GM10847 (cell line): ENCODE results near the gene GON7.

Experiments
- POLR2A ChIP-seq: IDR thresholded peaks from 2 replicates; pipeline ENCODE4 v1.6.1; 2011; ENCODE audit not compliant: insufficient read length; ENCODE audit errors: extremely low read depth

Gene GON7

DNA sequence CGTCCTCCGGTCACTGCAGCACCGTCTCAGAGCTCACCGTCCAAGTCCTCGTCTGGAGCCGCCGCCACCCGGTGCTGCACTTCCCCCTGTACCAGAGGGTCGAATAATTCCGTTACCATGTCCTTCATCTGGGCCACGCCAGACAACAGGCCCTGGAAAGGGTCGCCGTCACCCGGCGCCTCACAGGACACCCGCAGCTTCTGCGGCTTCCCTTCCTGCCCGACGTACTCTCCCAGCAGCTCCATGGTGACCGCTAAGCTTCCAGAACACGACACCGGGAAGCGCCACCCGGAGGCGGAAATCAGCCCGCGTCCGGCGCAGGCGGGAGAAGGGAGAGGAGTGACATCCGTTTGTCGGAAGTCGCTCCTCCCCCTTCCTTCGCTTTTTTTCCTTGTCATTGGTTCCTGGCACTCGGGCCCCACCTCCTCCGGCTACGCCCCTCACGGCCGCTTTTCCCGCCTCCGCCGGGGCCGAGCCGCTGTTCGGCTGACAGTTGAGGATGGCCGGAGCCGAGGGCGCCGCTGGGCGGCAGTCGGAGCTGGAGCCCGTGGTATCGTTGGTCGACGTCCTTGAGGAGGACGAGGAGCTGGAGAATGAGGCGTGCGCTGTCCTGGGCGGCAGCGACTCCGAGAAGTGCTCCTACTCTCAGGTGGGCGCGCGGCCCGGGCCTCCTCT lies at the start of gene GON7, which contains the start of gene UBR7:
Gene GON7 (minus strand): TSS at position 273 of the 675 bp plus-strand sequence. CDS start 28 bp downstream, at position 245.
Gene UBR7 (plus strand): TSS at position 464 of the 675 bp plus-strand sequence. CDS start 36 bp downstream, at position 500.
- peak; percentile 72 for TF ChIP-seq POLR2A

DNA sequence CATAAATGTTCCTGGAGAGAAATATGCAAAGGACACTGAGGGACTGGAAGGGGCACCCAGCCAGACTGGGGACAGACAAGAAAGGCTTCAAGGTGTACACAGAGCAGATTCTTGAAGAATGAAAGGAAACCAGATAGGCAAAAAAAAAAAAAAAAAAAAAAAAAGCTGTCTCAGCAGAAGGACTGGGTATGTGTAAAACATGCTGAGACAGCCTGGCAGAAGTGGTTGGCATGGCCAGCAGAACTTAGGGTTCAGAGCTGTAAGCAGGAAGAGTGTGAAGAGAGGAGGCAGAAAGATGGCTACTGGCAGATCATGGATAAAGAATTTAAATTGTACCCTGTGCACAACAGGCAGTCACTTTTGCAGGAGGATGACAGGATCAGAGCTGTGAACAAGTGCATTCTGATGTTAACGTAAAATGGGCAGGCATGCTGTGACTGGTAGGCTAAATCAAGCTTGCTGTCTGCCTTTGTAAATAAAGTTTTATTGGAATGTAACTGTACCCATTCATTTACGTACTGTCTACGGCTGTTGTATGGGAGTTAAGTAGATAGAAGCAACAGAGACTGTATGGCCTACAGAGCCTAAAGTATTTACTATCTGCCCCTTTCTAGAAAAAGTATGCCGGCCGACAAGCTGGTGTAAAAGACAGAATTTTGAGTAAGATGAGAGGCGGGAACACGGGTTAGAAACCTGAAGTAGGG lies 42.4 kb upstream of the GON7 start:
- TF ChIP-seq POLR2A, result no peak

DNA sequence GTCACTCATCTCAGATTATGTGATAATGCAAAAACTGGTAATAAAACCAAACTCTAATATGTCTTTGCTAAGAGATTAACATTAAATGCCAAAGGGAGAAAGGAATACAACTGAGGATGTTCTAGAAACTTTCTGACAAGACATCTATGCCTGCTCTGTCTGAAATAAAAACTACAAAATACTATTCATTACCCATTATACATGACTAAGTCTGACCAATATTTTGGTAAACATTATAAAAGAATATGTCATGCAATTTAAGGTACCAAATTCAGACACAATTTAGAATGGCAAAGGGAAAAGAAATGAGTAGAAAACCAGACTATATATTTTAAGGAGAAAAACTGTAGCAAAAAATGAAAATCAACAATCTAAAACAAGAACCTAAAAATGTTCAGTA lies 39.7 kb upstream of the GON7 start:
- TF ChIP-seq POLR2A, result no peak

DNA sequence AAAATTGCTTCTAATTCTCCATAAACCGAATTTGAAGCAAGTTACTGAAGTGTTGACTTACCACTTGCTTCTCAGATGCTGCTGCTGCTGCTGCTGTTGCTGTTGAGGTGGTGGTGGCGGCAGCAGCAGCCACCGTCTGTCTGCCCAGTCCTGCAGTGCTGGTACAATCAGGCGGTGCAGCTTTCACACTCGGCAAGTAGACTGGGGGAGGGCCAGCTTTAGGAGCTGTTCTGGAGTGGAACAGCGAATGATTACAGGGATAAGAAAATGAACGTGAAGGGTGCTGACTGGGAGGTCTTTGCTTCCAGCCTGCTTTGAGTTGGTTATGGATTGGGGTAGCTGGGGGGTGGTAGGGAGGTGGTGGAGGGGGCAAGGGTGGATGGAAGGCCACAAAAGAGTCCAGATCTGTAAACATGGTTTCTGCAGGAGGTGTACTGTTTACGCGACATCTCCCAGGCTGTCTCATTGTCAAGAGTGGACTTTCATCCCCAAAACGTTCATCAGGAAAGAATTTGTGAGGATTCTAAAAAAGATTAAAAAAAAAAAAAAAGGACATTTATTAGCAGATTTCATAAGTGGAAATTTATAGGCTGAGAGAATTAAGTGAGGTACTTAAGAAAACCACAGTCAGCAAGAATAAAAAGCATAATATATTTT lies 39.0 kb upstream of the GON7 start:
- no peak for TF ChIP-seq POLR2A

- no peak for TF ChIP-seq POLR2A
Observed at GRCh38 chr14:93240678-93241000, 33.8 kb upstream of the GON7 start.

DNA sequence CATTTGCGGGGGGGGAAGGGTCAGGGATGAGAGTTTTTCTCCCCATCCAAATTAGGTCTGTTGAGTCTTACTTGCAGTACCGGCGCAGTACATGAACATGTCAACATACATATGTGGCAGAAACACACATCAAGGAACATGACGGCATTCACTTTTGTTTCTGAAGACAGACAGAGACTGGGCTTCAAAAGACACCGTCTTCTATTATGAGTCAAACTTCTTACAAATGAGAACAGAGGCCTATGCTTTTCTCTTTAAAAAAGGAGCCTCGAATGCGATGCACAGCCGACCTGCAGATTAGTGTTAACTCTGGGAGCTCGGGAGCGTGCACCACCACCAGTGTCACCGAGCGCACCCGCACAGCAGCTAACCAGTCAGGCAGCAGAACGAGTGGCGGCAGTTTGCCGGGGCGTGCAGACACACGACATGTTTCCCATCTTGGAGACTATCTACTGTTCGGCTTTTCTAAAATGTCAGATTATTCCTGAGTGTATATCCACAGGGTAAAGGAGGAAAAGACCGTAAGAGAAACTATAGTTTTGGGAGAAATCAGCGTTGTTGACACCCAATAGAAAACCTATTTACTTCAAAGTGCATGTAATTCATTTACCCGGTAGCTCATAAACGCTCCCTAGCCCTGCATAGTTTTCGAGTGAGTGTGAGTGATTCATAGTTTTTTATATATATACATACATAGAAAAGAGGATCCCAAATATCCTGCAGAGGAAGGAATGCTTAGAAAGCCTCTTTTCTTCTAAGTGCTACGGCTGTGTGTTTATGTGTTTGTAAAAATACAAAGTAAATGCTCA lies 33.2 kb upstream of the GON7 start:
- TF ChIP-seq POLR2A, result no peak

- no peak for TF ChIP-seq POLR2A
Observed at GRCh38 chr14:93234798-93235197, 27.9 kb upstream of the GON7 start.

DNA sequence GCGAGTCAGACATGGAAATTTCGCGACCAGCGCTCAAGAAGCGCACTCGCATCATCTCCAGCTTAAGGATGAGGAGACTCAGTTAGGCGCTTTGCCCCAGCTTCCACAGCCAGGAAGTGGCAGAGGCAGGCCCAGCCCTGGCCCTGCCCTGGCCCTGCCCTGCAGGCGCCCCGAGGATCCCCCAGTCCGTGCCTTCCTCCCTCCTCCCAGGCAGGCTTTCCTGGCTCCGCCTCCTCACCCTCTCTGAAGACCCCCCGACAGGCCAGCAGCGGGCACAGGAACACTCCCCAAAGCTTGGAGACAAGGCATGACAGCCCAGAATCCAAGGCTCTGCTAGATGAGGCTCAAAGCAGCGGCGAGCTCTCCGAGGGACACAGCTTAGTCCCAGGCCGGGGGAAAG lies 25.3 kb upstream of the GON7 start:
- TF ChIP-seq POLR2A, result no peak

DNA sequence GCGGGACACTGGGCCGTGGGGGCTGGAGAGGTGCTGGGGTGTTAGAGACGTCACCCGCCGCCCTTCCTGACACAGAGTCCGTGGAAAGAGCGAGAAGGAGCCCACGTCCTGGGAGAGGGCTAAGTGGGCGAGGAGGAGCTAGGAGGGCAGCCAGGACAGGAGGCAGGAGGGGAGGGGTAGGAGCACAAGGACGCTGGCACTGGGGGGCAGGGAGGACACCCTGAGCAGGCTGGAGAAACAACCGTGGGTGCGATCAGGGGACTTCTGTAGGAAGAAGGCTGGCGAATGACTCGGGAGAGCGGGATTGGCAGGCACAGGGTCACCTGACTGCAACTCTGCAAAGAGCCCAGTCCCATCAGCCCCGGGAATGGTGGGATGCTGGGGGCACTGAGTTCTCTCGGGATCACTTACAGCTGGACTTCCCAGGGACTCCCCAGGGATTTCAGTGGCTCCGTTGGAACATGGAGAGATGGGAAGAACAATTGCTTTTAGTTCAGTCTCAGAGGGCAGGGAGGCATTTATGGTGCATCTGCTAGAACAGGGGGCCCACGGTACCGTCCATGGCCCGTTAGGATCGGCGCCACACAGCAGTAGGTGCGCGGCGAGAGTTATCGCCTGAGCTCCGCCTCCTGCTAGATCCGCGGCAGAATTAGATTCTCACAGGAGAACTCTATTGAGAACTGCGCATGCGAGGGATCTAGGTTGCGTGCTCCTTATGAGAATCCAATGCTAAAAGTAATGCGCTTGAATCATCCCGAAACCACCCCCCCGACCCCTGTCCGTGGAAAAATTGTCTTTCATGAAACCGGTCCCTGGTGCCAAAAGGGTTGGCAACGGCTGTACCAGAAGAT lies 24.5 kb upstream of the GON7 start:
- TF ChIP-seq POLR2A, result no peak

- no peak for TF ChIP-seq POLR2A
Observed at GRCh38 chr14:93230539-93230938, 23.7 kb upstream of the GON7 start.

GRCh38 chr14:93228550-93228949 lies 21.7 kb upstream of the GON7 start:
- no peak for TF ChIP-seq POLR2A

GRCh38 chr14:93223565-93223964 lies 16.7 kb upstream of the GON7 start:
- TF ChIP-seq POLR2A, result no peak

- TF ChIP-seq POLR2A, result no peak
Observed at GRCh38 chr14:93220509-93220908, 13.6 kb upstream of the GON7 start.

DNA sequence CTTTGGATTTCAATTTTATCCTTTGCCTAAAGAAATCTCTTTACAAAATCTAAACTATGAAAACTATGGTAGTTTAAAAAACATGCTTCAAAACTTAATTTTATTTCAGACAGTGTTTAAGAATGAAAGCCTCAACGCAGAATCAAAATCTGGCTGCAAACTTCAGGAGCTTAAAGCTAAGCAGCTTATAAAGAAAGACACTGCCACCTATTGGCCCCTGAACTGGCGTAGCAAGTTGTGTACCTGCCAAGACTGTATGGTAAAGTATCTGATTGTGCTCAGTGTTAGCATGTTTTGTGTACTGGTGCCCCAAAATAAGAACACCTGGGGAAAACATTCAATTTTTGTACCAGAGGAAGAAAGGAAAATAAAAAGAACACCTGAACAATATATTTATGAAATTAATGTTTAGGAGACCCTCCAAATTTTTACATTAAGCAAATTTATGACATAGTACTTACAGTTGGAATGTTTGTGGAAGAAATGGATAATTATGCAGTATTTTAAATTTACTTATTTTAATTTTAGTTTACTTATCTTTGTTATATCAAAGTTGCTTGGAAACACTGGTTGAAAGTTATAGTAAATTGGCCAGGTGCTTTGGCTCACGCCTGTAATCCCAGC lies 12.3 kb upstream of the GON7 start:
- TF ChIP-seq POLR2A, result no peak
